Measurements from ENCODE around the gene CDK5RAP1.

CDK5RAP1 gene

DNA sequence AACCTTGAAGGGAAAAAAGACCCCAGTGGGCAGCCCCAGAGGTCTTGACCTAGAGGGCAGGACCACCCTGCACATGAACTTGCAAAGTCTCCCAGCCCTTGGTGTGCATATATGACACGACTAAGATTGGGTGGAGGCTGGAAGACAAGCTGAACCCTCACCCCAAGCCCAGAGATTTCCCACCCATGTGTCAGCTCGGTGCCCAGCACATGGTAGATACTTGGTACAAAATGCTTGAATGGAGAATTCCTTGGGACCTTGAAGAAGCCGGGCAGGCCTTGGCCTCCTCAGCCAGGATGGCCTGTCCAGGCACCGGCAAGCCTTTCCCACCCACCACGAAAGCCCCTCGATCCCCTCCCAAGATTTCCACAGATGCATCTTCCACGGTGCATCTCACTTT, 67.7 kb downstream of the CDK5RAP1 start:
- no peak for DNase-seq (ENCODE audit: low spot score)

DNA sequence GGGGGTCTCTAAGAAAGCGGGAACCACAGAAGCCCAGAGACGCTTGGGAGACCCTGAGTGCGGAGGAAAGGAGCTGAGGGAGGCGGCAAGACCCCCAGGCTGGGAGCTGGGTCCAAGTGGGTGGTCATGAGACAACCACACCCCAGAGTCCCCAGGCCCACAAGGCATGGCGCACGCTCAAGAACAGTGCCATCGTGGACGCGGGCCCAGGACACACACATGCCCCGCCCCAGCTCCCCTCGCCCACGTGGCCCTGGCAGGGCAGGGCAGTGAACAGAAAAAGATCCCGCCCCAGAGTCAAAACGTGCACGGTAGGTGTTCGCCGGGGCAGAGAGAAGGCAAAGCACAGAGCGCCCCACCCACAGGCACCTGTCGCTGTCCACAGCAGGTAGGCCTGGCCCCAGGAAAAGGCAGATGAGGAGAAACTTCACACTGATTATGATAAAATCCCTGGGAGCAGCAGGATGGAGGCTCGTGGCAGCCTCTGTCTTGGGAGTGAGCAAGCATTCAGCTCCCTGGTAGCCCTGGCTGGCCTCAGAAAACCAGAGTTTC, 68.3 kb downstream of the CDK5RAP1 start:
- DNase-seq (ENCODE audit: low spot score): no peak

DNA sequence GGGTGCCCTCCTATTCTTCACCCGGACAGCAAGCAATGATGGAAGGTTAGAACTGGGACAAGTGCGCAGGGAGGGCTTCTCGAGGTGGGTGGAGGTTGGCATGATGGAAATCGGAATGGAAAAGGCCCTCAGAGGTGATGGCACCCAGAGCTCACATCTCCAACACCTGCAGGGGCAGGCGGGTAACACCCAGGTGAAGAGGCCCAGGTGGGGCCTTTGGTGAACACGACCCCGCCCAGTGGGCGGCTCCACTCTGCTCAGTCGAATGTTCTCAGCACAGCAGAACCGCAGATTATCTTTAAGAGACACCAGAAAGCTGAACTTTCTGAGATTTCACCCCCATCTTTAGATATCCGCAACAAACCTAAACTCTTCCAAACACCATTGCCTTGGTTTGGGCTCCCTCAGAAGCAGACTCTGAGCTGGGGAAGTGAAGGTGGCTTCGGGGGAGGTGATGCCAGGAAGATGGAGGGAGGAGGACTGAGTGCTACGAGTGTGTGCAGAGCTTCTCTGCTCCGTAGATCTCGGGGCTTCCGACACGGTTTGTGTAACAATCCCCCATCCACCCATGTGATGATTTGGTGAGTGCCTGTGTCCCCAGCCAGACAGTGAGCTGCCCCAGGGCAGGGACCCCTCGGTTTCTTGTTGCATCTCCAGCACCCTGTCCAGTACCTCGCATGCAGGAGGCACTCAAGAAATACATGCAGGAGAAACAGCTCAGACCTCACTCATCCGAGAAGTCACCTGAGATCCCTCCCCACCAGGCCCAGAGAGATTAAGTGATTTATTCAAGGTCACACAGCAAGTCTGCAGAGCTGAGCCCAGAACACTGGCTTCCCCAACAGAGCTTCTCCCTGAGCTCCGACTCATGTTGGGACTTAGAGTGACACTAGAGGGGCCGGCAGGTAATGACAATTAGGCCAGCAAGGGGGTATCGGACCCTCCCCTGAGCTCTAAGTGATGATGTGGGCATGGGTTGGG, 72.9 kb downstream of the CDK5RAP1 start:
- DNase-seq (ENCODE audit: low spot score): no peak

DNA sequence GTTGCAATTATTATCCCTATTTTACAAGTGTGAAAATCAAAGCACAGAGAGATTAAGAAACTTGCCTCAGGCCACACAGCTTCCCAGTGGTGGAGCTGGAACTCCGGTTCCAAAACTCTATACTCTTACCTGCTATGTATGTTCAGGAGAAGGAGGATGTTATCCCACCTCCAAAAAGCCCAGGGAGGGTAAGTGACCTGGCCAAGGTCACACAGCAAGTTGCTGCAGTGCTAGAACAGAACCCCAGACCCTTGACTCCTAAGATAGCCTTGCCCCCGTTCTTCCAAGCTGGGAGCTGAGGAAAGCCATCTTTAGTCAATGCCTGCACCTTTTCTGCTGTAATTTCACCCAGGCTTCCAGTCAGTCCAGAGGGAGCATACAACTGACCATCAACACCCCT, 76.0 kb downstream of the CDK5RAP1 start:
- DNase-seq (ENCODE audit: low spot score): no peak

DNA sequence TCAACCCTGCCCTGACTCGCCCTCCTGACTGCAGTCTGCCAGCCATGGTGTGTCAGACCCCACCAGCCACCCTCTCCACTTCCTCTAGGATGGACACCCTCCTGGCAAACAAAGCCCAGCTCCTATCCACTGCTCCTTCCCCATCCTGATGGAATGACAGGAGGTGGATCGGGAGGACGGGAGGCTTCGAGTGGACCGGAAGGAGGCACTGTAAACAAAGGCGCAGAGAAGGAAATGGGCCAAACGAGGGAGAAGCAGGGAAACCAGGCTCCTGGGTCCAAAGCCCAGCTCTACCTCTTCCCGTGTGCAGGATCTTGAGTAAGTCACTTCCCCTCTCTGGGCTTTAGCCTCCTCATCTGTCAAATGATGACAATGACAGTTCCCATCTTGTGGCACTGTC, 78.1 kb downstream of the CDK5RAP1 start:
- DNase-seq (ENCODE audit: low spot score): no peak

DNA sequence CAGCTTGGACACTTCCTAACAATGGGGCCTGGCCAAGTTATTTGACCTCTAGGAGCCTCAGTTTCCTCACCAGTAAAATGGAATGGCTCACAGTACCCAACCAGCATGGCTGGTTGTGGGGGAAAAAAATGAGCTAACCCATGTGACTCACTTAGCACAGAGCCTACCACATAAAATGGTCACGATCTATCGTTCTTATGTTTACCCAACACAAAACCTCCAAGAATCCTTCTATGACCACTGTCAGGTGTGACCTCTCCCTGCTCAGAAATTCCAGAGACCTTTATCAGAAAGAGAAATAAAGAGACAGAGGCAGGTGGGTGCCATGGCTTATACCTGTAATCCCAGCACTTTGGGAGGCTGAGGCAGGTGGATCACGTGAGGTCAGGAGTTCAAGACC, 78.9 kb downstream of the CDK5RAP1 start:
- no peak for DNase-seq (ENCODE audit: low spot score)

DNA sequence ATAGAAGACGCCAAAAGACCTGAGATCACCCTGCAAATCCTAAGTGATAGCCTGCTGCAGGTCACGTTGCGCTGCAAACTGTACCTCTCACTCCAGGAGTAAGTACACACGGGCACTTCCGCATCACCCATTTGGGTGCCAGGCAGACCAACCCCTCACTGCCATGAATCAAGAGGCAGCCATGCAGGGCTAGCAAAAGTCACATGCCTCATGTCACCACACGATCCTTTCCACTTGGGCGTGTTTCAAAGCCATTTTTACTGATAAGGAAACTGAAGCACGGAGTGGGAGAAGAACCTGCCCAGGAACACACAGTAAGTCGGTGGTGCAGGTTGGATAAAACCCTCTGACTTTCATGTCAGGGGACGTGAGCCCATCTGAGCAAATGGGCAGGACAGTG, 81.3 kb downstream of the CDK5RAP1 start:
- DNase-seq (ENCODE audit: low spot score): no peak

DNA sequence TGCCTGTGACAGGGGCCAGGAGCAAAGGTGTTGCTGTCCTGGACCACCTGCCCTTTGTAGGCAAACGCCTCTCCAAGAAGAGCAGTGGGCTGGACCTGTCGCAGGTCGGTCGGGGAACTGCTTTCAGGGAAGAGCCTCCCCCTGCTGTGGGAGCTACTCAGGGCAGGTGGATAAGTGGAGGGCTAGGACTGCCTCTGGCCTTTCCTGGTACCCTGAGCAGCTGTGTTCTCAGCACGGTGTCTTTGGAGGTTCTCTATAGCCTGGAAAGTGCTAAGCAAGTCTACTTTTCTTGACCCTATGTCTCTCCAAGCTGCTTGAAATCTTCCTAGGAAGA, 83.3 kb downstream of the CDK5RAP1 start:
- no peak for DNase-seq (ENCODE audit: low spot score)

DNA sequence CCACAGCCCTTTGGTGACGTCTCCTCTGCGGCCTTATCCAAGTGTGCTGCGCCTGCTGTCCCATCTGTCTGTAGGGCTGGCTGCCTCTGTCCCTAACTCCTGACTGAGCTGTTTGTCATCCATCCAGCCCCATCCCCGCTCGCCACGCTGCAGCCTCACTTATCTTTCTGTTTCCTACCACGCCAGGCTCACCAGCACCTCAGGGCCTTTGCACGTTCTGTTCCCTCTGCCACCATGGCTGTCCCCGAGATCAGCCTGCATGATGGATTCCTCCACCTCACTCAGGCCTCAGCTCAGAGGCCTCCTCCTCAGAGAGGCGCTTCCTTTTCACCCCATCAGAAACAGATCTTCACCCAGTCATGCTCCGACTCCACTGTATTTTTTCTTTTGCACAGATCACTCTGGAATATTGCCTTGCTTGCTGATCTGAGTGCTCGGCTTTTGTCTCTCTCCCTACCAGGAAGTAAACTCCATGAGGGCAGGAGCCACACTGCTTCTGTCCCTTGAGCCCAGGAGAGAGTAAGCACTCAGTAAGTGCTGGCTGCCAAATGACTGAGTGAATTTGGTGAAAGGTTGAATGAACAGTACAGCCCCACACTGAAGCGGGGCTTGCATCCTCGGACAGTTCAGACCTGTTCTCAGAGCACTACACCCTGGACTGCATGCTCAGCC, 83.8 kb downstream of the CDK5RAP1 start:
- no peak for DNase-seq (ENCODE audit: low spot score)

DNA sequence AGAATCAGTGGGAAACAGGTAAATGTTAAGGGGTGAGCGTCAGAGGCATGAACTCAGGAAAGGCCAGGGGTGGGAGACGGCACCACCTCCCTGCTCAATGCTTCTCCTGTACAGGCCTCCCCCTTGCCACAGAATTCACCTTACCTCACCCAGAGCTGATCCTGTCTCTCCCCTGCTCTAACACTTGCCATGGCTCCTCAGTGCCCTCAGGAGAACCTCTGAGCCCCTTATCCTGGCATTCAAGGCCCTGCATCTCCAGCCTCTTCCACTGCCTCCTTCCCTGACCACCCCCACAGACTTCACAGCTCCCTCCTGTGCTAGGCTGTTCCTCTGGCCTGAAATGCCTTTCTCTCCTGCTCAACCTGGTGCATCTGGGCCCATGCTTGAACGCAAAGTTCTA, 84.4 kb downstream of the CDK5RAP1 start:
- no peak for DNase-seq (ENCODE audit: low spot score)

DNA sequence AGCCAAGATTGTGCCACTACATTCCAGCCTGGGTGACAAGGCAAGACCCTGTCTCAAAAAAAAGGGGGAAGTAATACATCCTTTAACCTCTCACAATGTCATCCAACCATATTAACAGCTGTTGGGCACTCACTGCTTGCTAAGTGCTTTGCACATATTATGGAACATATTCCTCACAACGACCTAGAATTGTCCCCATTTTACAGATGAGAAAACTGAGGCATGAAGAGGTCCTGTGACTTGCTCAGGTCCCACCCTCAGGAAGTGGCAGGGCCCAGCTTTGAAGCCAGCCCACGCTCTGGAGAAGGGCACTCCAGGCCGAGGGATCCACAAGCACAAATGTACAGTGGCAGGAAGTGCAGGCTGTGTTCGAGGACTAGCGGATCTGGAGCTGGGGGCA, 85.0 kb downstream of the CDK5RAP1 start:
- DNase-seq (ENCODE audit: low spot score): no peak

DNA sequence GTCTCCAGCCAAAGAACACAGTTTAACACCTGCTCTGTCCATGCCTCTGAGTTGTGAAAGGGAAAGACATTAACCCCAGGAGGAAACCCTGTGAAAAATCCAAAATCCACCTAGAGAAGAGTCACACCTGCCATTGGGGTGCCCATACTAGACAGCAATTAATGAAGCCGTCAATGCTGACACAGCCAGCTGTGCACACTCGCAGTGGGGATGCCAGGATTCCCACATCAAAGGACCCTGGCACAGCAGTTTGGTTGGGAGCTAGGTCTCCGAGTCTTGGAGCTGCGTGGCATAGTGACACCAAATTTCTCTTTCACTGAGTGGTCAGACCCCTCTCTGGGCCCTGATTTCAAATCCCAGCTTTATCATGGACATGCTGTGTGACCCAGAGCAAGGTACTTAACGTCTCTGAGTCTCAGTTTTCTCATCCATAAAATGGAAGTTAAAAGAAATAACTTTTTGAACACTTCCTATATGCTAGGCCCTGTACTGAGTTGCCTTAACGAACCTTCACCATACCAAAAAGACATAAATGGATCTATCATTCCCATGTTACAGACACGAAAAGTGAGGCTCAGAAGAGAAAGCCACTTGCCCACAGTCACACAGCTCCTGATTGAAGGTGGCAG, 87.5 kb downstream of the CDK5RAP1 start:
- no peak for DNase-seq (ENCODE audit: low spot score)

DNA sequence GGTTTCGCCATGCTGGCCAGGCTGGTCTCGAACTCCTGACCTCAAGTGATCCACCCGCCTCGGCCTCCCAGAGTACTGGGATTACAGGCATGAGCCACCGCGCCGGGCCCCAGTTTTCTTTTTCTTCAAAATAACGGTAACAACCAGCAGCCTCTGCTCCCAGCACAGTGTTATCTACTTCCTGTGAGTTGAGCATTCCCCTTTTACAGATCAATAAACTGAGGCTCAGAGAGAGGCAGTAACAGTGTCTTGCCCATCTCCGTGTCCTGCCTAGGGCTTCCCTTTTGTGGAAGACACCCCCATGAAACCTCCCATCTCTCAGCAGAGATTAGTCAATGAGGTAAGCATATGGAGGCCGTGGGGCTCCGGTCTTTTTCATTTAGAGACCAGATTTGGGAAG, 88.7 kb downstream of the CDK5RAP1 start:
- no peak for DNase-seq (ENCODE audit: low spot score)

DNA sequence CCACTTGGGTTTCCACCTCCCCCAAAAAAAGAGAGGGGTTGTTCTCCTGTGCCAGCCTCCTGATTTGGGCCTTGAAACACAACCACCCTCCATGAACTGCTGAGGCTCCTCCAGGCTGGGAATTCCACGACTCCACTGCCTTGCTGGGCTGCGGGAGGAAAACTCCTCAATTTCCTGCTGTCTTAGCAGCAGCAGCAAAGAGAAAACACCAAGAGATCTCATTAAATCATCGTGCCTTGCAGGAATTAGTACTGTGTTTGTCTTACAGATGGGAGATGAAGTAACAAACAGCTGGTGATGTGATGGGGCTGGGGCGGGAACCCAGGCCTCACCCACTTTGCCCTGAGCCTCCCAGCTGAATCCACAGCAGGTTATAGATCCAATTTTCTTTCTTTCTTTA, 89.3 kb downstream of the CDK5RAP1 start:
- DNase-seq (ENCODE audit: low spot score): no peak

DNA sequence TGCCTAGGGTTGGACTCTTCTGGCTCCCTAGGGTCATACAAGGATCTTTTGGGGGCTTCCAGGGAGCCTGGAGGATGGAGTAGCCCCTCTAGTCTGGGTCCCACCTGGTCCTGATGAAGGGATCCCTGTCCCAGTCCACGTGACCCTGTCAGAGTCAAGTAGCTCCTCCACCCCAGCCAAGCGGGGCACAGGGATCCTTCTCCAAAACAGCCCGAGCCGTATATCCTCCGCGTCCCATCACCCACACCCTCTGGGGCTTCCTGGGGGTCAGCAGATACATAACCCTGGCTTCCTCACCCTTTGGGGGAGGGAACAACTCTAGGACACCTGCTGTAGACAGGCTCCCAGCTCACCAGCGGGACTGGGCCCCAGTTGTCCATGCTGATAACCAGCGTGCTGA, 90.3 kb downstream of the CDK5RAP1 start:
- DNase-seq (ENCODE audit: low spot score): no peak

DNA sequence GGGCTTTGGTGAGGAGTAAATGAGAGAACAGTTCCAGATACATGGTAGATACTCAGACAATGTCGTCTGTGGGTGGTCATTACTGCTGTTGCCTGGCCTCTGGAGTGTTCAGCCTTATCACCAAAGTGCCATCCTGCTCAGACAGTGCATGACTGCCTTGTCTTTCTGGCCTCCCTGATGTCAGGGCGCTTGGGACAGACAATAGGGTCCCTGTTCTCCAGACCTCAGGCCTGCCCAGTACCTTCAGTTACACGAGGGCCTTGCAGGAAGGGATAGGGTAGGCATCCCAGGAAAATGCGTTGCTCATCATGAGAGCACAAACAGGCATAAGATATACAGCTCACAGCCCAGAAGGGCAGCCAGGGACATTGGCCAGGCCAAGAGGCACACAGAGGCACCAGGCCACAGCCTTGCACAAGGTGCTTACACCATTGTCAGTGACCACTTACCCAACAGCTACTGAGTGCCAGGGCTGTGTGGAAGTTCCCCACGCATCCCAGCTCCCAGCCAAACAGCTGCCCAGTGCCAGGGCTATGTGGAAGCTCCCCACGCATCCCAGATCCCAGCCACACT, 90.9 kb downstream of the CDK5RAP1 start:
- no peak for DNase-seq (ENCODE audit: low spot score)

DNA sequence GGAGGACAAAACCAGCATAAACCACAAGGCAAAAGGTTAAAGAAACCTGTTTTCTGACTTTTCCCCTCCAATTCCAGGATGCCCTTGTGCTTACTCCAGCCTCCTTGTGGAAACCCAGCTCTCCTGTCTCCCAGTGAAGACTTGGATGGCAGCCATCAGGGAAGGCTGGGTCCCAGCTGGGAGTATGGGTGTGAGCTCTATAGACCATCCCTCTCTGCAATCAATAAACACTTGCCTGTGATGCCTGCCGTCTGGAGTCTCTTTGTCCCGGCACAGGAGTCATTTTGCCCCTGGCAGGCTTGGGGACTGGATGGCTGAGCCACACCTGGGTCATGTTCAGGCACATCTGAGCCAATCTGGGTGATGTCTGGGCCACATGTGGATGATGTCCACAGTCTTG, 91.7 kb downstream of the CDK5RAP1 start:
- no peak for DNase-seq (ENCODE audit: low spot score)
